Astrocyte (in vitro differentiated cells and primary cell): ENCODE data around the gene RYR2.

Source experiments
- EZH2 ChIP-seq: IDR thresholded peaks from 2 replicates; pipeline ENCODE4 v1.6.1; 2012; ENCODE audit warnings: mild to moderate bottlenecking, low read length, inconsistent platforms; ENCODE audit not compliant: insufficient read depth
- TF ChIP-seq, protein P1 (sequence below): IDR thresholded peaks from 2 replicates; pipeline ENCODE4 v1.5.1; 2011; ENCODE audit warnings: low read depth, mild to moderate bottlenecking, inconsistent platforms, low read length, moderate library complexity; ENCODE audit not compliant: insufficient read depth

DNA sequence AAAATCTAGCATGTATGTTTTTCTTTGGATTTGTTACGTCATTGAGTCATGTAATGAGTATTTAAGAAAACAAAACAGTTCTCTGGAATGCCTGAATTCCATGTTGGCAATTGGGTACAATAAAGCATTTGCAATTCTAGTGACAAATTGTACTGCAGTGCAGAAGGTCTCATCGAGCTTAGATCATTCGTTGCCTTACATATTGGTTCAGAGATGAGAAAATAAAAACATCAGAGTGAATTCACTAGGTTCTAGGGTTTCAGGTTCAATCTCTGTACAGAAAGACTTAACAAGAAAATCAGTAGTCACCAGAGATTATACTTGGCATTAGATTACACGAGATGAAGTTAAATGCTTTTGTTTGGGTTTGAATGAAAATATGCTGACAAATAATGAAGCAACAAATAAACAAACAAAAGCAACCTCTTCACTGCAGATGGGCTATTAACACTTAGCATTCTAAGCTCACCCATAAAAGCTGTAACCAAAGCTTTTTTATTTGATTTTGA lies 124.7 kb downstream of the RYR2 start:
- TF ChIP-seq, protein P1, sequence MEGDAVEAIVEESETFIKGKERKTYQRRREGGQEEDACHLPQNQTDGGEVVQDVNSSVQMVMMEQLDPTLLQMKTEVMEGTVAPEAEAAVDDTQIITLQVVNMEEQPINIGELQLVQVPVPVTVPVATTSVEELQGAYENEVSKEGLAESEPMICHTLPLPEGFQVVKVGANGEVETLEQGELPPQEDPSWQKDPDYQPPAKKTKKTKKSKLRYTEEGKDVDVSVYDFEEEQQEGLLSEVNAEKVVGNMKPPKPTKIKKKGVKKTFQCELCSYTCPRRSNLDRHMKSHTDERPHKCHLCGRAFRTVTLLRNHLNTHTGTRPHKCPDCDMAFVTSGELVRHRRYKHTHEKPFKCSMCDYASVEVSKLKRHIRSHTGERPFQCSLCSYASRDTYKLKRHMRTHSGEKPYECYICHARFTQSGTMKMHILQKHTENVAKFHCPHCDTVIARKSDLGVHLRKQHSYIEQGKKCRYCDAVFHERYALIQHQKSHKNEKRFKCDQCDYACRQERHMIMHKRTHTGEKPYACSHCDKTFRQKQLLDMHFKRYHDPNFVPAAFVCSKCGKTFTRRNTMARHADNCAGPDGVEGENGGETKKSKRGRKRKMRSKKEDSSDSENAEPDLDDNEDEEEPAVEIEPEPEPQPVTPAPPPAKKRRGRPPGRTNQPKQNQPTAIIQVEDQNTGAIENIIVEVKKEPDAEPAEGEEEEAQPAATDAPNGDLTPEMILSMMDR: no peak
- no peak for TF ChIP-seq EZH2
